GM18907 (cell line): ENCODE measurements around the gene DOK7.

Experiments used
- ATAC-seq: cut with Tn5 transposase; IDR thresholded peaks from one replicate; pipeline ENCODE4 v1.9.1; 2021; ENCODE audit warnings: mild to moderate bottlenecking, moderate library complexity; ENCODE audit not compliant: unreplicated experiment

Gene DOK7

GRCh38 chr4:3518941-3519340 is 55.8 kb downstream of the DOK7 start:
- no peak for ATAC-seq

DNA sequence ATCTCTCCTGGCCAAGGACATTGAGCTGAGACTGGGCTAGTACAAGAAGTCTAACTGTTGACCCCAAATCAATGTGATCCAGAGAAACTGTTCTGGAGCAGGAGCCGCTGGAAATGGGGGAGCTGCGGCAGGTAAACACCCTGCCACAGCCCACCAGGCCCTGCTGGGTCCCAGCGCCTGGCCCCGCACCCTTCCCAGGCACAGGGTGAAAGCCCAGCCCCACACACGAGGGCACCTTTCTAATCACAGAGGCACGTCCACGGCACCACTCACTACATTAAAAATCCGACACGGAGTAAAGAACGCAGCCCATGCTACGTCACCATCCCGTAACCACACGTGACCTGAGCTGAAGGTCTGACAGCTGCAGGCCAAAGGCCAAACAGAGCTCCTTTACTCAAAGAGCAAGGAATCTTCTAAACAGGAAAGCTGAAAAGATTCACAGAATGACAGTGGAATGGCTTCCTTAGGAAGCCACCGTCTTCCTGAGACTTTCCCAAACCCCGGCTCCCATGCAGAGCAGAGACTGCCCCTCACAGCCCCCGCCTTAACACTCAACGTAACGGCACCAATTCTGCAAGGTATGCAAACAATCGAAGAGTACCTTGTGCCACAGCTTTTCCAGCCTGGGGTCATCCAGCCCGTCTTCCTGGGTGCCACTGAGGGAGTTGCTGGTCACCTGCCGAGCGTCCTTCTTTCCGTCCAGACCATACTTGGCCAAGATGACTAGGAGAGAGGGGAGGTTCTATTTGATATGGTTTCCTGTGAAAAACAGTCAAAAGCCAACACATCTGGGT is 56.6 kb downstream of the DOK7 start:
- ATAC-seq, result no peak

- no peak for ATAC-seq
Observed at GRCh38 chr4:3520276-3520675, 57.2 kb downstream of the DOK7 start.

- ATAC-seq, result no peak
Observed at GRCh38 chr4:3520796-3521600, 57.9 kb downstream of the DOK7 start.

- no peak for ATAC-seq
Observed at GRCh38 chr4:3521621-3522325, 58.7 kb downstream of the DOK7 start.

GRCh38 chr4:3522326-3522640 is 59.2 kb downstream of the DOK7 start:
- no peak for ATAC-seq

DNA sequence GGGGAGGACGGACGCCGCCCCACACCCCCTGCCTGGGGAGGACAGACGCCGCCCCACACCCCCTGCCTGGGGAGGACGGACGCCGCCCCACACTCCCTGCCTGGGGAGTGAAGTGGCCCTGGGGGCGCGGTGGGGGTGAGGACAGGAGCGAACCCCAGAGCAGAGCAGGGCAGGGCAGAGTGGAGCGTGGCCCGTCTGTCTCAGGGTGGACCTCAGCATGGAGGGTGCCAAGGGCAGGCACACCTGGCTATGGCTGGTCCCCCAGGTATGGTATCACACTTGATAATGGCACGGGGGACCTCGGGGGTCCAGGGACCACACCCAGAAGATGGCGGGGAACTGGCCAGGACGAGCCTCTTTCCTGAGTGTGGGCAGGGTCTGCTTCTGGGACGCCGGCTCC is 59.5 kb downstream of the DOK7 start:
- no peak for ATAC-seq

- no peak for ATAC-seq
Observed at GRCh38 chr4:3523146-3523627, 60.1 kb downstream of the DOK7 start.

GRCh38 chr4:3523628-3524221 is 60.6 kb downstream of the DOK7 start:
- no peak for ATAC-seq

DNA sequence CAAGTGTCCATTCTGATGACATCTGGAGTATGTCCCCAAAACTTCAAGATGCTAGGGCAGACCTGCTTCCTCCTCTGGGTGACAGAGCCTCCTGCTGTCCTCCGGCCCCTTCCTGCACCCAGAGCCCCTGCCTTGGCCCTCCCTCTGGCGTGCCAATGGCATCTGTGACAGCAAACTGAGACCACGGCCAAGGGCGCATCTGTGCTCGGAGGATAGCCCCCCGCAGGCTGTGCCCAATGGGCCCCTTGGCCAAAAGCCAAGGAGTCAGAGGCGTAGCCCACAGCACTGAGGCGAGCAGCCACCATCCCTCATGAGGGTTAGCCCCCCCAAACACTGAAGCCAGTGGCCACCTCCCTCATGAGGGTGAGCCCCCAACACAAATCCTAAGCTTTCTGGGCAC is 61.2 kb downstream of the DOK7 start:
- no peak for ATAC-seq

DNA sequence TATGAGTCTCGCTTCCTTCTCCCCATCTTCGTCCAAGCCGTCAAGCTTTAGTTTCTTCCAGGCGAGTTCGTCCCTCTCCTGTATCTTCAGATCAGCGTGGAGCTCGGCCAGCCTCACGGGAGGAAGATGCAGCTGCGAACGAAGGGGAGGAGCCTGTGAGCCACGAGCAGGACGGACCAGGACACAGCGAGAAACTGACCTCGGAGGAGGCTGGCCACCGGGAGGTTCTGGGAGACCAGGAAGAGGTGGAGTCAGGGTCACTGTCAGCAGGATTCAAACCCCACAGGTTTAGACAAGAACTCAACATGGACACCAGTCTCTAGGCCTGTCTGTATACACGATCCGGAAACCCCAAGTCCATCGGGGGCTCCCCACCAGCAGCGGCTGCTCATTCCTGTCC is 61.8 kb downstream of the DOK7 start:
- ATAC-seq, result no peak

GRCh38 chr4:3525532-3526430 is 62.7 kb downstream of the DOK7 start:
- ATAC-seq, result no peak

- no peak for ATAC-seq
Observed at GRCh38 chr4:3526456-3526855, 63.4 kb downstream of the DOK7 start.

GRCh38 chr4:3527101-3527913 is 64.2 kb downstream of the DOK7 start:
- ATAC-seq, result no peak

DNA sequence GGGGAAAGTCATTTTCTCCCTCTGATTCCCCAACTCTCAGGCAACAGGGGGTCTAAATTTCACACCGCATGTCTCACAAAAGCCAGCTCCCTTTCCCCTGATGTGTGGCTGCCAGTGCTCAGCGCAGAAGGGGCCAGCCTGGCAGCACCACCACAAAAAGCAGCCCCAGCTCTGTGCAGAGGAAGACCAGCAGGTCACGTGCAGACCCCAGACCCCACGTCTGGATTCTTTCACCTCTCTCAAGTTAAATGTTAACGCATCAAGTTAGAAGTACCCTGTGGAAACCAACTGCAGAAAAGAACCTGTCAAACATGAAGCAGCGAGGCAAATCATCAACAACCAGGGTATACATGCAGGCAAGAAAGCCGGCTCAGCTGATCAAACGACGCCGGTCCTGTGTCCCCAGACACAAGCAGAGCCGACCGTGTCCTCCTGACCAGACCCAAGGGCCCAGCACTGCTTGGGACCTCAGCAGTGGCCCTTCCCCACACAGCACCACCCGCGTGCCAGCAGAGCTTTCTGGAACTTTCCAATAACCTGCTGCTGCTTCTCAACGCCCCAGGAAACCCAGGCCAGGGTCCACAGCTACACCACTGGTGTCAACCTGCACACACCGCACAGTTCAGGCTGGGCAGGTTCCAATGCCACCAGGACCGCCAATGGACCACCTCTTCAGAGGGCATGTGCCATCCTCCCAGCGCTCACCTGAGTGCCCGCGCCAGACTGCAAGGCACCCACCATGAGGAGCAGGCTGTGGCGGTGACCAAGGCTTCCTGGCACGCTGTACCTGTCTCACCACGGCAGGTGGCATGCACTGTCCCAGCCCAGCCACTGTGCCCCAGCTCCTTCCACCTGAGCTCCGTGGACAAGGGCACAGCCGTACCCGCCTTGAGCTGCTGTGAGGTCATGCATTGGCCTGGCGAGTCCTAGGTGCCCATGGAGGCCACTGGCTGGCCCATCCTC is 65.1 kb downstream of the DOK7 start:
- ATAC-seq, result no peak

DNA sequence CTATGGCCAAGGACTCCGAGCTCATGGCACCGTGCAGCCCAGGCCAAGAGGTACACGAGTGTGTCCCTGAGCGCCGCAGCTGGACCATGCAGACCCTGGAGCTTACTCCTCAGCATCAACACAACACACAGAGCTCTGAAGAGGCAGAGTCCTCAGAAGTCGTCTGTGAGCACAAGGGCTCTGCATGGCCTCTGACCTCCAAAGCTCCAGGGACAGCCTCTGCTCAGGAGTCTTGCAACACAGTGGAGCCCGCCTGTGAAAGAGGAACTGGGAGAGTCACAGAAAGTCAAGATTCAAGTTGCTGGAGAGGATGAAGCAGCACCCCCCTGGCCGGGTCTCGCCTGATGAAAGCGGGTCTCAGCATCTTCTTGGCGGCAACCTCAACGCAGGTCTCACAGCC is 66.3 kb downstream of the DOK7 start:
- no peak for ATAC-seq

DNA sequence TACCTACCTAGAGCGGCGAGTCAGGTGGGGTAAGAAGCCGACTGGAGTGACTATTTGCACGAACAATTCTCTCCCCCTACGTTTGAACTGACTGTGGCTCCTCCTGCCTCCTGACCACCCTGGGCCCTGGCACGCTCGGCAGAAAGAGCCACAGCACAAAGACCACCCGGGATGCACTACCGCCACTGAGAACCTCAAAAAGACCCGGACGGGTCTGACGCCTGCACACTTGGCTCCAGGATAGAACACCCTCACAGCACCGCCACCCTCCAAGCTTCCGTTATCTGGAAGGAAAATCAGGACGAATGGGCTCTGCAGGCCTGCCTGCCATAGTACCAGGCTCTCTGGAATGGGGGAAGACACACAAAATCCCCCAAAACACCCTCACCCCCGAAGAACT is 66.9 kb downstream of the DOK7 start:
- ATAC-seq, result no peak

DNA sequence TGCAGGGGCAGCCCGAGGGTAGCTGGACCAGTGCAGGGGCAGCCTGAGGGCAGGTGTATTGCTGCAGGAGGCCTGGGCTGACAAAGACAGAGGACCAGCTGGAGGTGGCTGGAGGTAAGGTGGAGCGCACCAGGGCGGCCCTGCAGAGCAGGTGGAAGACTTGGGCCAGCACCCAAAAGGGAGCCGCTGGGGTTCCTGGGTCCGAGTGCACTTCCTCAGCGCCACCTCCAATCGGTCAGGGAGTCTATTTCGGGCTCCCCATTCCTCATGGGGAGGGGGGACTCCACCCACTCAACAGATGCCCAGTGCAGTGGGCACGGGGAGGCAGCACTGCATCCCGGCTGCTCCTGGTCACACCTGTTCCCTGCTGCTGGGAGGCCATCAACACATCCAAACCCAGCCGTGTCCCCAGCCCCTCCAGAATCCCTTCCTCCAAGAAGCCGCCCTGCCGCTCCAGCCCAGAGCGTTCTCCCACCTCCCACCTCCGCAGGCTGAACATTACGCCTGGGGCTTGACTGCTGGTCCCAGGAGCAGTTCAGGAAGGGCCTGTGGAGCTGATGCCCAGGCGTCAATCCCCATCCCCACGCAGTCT is 67.7 kb downstream of the DOK7 start:
- no peak for ATAC-seq
